ENCODE data around the gene SEPTIN3.
"Not testable (repeated sequence)": the region's sequence is repeated elsewhere in the genome, so short reads cannot be mapped to it uniquely, and the experiment has no call there.

The SEPTIN3 gene

GRCh38 chr22:41940832-41941765, 28.1 kb upstream of the SEPTIN3 start:
- peak in 53 of 56 donors; percentile 33 to 92 (median 73) for DNase-seq

GRCh38 chr22:41943661-41944209, 25.5 kb upstream of the SEPTIN3 start:
- DNase-seq: no peak

- DNase-seq: peak; percentile 59 to 97 (median 90)
Measured at GRCh38 chr22:41946629-41947423, 22.4 kb upstream of the SEPTIN3 start, which contains the start of gene CENPM. Gene CENPM, minus strand, starts transcription at chr22:41947152. Its CDS starts 76 bp downstream, at chr22:41947076.

- no peak for DNase-seq
Measured at GRCh38 chr22:41947424-41948080, 21.7 kb upstream of the SEPTIN3 start.

GRCh38 chr22:41948142-41948541, 21.1 kb upstream of the SEPTIN3 start:
- no peak for DNase-seq

- not testable (repeated sequence) for DNase-seq
Measured at GRCh38 chr22:41948928-41949296, 20.3 kb upstream of the SEPTIN3 start.

- DNase-seq: no peak
Measured at GRCh38 chr22:41949297-41949965, 19.8 kb upstream of the SEPTIN3 start.

GRCh38 chr22:41951898-41952474, 17.3 kb upstream of the SEPTIN3 start, which contains the start of gene SMIM45:
Gene SMIM45, plus strand, starts transcription at chr22:41952150.
- peak in 55 of 56 donors; percentile 28 to 97 (median 84) for DNase-seq

- DNase-seq: no peak
Measured at GRCh38 chr22:41952713-41953112, 16.5 kb upstream of the SEPTIN3 start.

GRCh38 chr22:41957941-41958556, 11.2 kb upstream of the SEPTIN3 start:
- DNase-seq: no peak

GRCh38 chr22:41963453-41964111, 5.7 kb upstream of the SEPTIN3 start:
- peak in 39 of 56 donors; percentile 20 to 87 (median 62) for DNase-seq

GRCh38 chr22:41964112-41964491, 5.1 kb upstream of the SEPTIN3 start:
- DNase-seq: peak in 1 of 56 donors; percentile 23

- DNase-seq: no peak
Measured at GRCh38 chr22:41966225-41966606, 3.0 kb upstream of the SEPTIN3 start.

GRCh38 chr22:41966607-41967240, 2.5 kb upstream of the SEPTIN3 start:
- peak in 32 of 56 donors; percentile 19 to 76 (median 49) for DNase-seq

GRCh38 chr22:41968601-41969000, 642 bp upstream of the SEPTIN3 start:
- DNase-seq: no peak

- DNase-seq: no peak
Measured at GRCh38 chr22:41970601-41971000, 1.4 kb downstream of the SEPTIN3 start.

GRCh38 chr22:41971431-41971830, 2.2 kb downstream of the SEPTIN3 start:
- no peak for DNase-seq

- DNase-seq: no peak
Measured at GRCh38 chr22:41974691-41975290, 5.5 kb downstream of the SEPTIN3 start.

Data from amygdala (tissue), 56 donors.